Stomach (tissue), 4 donors: Measurements from ENCODE around the gene STARD7.

Experiments used
- POLR2A ChIP-seq, 4 donors: fragments of 450-650 bp; IDR thresholded peaks; one replicate each; pipeline ENCODE4 v1.6.1; 2016; ENCODE audit warnings: antibody characterized with exemption in 4 of 4, control low read depth in 2 of 4, mild to moderate bottlenecking in 1 of 4, moderate library complexity in 1 of 4
- POLR2AphosphoS5 ChIP-seq, 3 donors: sonication (generic); formaldehyde crosslinking; IDR thresholded peaks; one replicate each; pipeline ENCODE4 v1.6.1; 2016; ENCODE audit warnings: antibody characterized with exemption in 3 of 3
- TF ChIP-seq, protein P1 (sequence below), 7 experiments: fragments of 450-650 bp in 4 of 7; fragments of 200-600 bp in 3 of 7; sonication (generic) in 3 of 7; IDR thresholded peaks; one replicate each; pipeline ENCODE4 v1.5.1; 2016 to 2019; ENCODE audit warnings: antibody characterized with exemption in 7 of 7, control low read depth in 2 of 7, mild to moderate bottlenecking in 1 of 7

DNA sequence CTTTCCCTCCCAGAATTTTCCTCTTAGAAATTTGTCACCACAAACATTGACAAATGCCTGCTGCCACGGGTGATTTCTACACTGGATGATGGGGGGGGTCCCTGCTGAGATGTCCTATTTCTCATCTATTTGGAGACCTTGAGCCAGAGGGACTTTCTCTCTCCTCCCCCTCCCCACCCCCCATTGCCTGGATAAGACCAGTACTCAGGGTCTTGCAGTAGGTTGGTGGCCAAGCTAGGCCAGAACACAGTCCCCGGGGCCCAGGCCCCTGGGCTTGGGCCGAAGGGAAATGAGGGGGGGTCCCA, 62.8 kb downstream of the STARD7 start:
- TF ChIP-seq POLR2A (IDR thresholded peaks at IDR 0.05) = no peak
- TF ChIP-seq POLR2AphosphoS5 (IDR thresholded peaks at IDR 0.05) = no peak
- TF ChIP-seq, protein P1, sequence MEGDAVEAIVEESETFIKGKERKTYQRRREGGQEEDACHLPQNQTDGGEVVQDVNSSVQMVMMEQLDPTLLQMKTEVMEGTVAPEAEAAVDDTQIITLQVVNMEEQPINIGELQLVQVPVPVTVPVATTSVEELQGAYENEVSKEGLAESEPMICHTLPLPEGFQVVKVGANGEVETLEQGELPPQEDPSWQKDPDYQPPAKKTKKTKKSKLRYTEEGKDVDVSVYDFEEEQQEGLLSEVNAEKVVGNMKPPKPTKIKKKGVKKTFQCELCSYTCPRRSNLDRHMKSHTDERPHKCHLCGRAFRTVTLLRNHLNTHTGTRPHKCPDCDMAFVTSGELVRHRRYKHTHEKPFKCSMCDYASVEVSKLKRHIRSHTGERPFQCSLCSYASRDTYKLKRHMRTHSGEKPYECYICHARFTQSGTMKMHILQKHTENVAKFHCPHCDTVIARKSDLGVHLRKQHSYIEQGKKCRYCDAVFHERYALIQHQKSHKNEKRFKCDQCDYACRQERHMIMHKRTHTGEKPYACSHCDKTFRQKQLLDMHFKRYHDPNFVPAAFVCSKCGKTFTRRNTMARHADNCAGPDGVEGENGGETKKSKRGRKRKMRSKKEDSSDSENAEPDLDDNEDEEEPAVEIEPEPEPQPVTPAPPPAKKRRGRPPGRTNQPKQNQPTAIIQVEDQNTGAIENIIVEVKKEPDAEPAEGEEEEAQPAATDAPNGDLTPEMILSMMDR (IDR thresholded peaks at IDR 0.05) = no peak
